Neural progenitor cell (in vitro differentiated cells): ENCODE data around the gene CCL16. TPM values are rescaled to one million over a fixed set of nuclear protein-coding genes. Genes with fewer than 3 reads are reported as not detected.
"Not testable (repeated sequence)": the region's sequence is repeated elsewhere in the genome, so short reads cannot be mapped to it uniquely, and the experiment has no call there.

Experiments used
- DNase-seq: peaks from one replicate; pipeline ENCODE4 v3.0.0-alpha.2; 2016; ENCODE audit warnings: low spot score
- H2AFZ ChIP-seq: fragments of 200-600 bp; sonication (generic); replicated peaks from 2 replicates; pipeline ENCODE4 v1.6.1; 2016; ENCODE audit warnings: antibody characterized with exemption
- H3F3A ChIP-seq: fragments of 200-600 bp; sonication (generic); 2 replicates; pipeline ENCODE4 v1.6.1; 2016; ENCODE audit warnings: antibody characterized with exemption, low read depth
- H3K27ac ChIP-seq: fragments of 200-600 bp; sonication (generic); 2 replicates; pipeline ENCODE4 v1.5.1; 2016; ENCODE audit warnings: mild to moderate bottlenecking
- H3K27me3 ChIP-seq: fragments of 200-600 bp; sonication (generic); 2 replicates; pipeline ENCODE4 v1.6.1; 2016; ENCODE audit warnings: mild to moderate bottlenecking, moderate library complexity
- H3K36me3 ChIP-seq: fragments of 200-600 bp; sonication (generic); 2 replicates; pipeline ENCODE4 v1.5.1; 2016
- H3K4me1 ChIP-seq: fragments of 200-600 bp; sonication (generic); 2 replicates; pipeline ENCODE4 v1.6.1; 2016; ENCODE audit warnings: mixed run types
- H3K4me2 ChIP-seq: fragments of 200-600 bp; sonication (generic); 2 replicates; pipeline ENCODE4 v1.6.1; 2016
- H3K4me3 ChIP-seq: fragments of 200-600 bp; sonication (generic); 2 replicates; pipeline ENCODE4 v1.5.1; 2016
- H3K79me2 ChIP-seq: fragments of 200-600 bp; sonication (generic); 2 replicates; pipeline ENCODE4 v1.6.1; 2016; ENCODE audit warnings: low read depth
- H3K9ac ChIP-seq: fragments of 200-600 bp; sonication (generic); 2 replicates; pipeline ENCODE4 v1.6.1; 2016
- H3K9me3 ChIP-seq: fragments of 200-600 bp; sonication (generic); 2 replicates; pipeline ENCODE4 v1.5.1; 2016; ENCODE audit warnings: low read depth
- H4K20me1 ChIP-seq: fragments of 200-600 bp; sonication (generic); 2 replicates; pipeline ENCODE4 v1.6.1; 2016; ENCODE audit warnings: low read depth
- H3K27ac Mint-ChIP-seq: 3 replicates; pipeline ENCODE4 v1.8.0; 2021; ENCODE audit warnings: mixed read lengths
- H3K27me3 Mint-ChIP-seq: 2 replicates; pipeline ENCODE4 v1.8.0; 2022; ENCODE audit warnings: low read depth, mild to moderate bottlenecking, inconsistent platforms, moderate library complexity, mixed read lengths; ENCODE audit not compliant: insufficient read depth
- H3K36me3 Mint-ChIP-seq: 3 replicates; pipeline ENCODE4 v1.8.0; 2021; ENCODE audit warnings: mixed read lengths
- H3K4me1 Mint-ChIP-seq: 3 replicates; pipeline ENCODE4 v1.8.0; 2021; ENCODE audit warnings: mixed read lengths
- H3K4me3 Mint-ChIP-seq: 3 replicates; pipeline ENCODE4 v1.8.0; 2021; ENCODE audit warnings: mild to moderate bottlenecking, moderate library complexity, mixed read lengths
- H3K9me3 Mint-ChIP-seq: 3 replicates; pipeline ENCODE4 v1.8.0; 2020; ENCODE audit warnings: mixed read lengths
- CTCF ChIP-seq: fragments of 200-600 bp; sonication (generic); IDR thresholded peaks from 2 replicates; pipeline ENCODE4 v1.5.1; 2017; ENCODE audit warnings: antibody characterized with exemption, mild to moderate bottlenecking
- EZH2 ChIP-seq: fragments of 200-600 bp; sonication (generic); IDR thresholded peaks from 2 replicates; pipeline ENCODE4 v1.6.1; 2017; ENCODE audit warnings: antibody characterized with exemption, mild to moderate bottlenecking, moderate library complexity
- EZH2phosphoT487 ChIP-seq: fragments of 200-600 bp; sonication (generic); IDR thresholded peaks from 2 replicates; pipeline ENCODE4 v1.6.1; 2017; ENCODE audit warnings: antibody characterized with exemption
- total RNA-seq: library from RNA; depleted of rRNA; stranded (reverse); fragments of >200 nt; gene quantifications from 2 replicates; pipeline ENCODE4 v1.2.3, GENCODE V29; 2015; ENCODE audit warnings: low replicate concordance

Gene CCL16
- total RNA-seq, 1 donor from 2014 or later = not detected

- no peaks in the 10 kb centered on the region for H3K79me2 ChIP-seq
- Mint-ChIP-seq H3K9me3 (peaks cover 10% of the 10 kb centered on the region), H3K4me1 (no peaks in the 10 kb centered on the region), H3K27me3 (no peaks in the 10 kb centered on the region), H3K4me3 (no peak overlapping the region), H3K27ac (no peak overlapping the region), H3K36me3 (no peaks in the 10 kb centered on the region)
- H3K4me3 ChIP-seq = no peak overlapping the region
- no peak for DNase-seq
- no peaks in the 10 kb centered on the region for H3K9me3 ChIP-seq
- H3K36me3 ChIP-seq = no peaks in the 10 kb centered on the region
- TF ChIP-seq EZH2phosphoT487 = no peak
- no peak for TF ChIP-seq EZH2
- no peak for TF ChIP-seq CTCF
- H3K4me2 ChIP-seq = no peak overlapping the region
- H2AFZ ChIP-seq = no peak overlapping the region
- no peak overlapping the region for H3K27ac ChIP-seq
- no peaks in the 10 kb centered on the region for H3F3A ChIP-seq
- no peak overlapping the region for H3K9ac ChIP-seq
- no peaks in the 10 kb centered on the region for H3K4me1 ChIP-seq
- H4K20me1 ChIP-seq = no peaks in the 10 kb centered on the region
- peaks cover 13% of the 10 kb centered on the region for H3K27me3 ChIP-seq
These were observed 35.3 kb upstream of the CCL16 start for GRCh38 chr17:36016555-36016954.

GRCh38 chr17:36015895-36016294 is 34.6 kb upstream of the CCL16 start:
- not testable (repeated sequence) for H3K4me3 ChIP-seq, H3K4me1 ChIP-seq, H3K4me3 Mint-ChIP-seq, H3K36me3 ChIP-seq, H3F3A ChIP-seq, H3K27me3 ChIP-seq, H3K27ac Mint-ChIP-seq, H3K27ac ChIP-seq, H3K4me2 ChIP-seq, H3K36me3 Mint-ChIP-seq, H3K27me3 Mint-ChIP-seq, H3K4me1 Mint-ChIP-seq, H3K79me2 ChIP-seq, DNase-seq, H2AFZ ChIP-seq, H3K9me3 ChIP-seq, H4K20me1 ChIP-seq, H3K9ac ChIP-seq
- peaks cover 14% of the 10 kb centered on the region for H3K9me3 Mint-ChIP-seq

- H3F3A ChIP-seq = no peaks in the 10 kb centered on the region
- no peaks in the 10 kb centered on the region for H3K9me3 ChIP-seq
- H3K27ac ChIP-seq = no peak overlapping the region
- peaks cover 8% of the 10 kb centered on the region for H3K27me3 ChIP-seq
- no peaks in the 10 kb centered on the region for H4K20me1 ChIP-seq
- H3K9ac ChIP-seq = no peak overlapping the region
- TF ChIP-seq EZH2phosphoT487 = no peak
- TF ChIP-seq EZH2 = no peak
- TF ChIP-seq CTCF = no peak
- H3K4me3 ChIP-seq = no peak overlapping the region
- no peak overlapping the region for H3K4me3 Mint-ChIP-seq
- no peak overlapping the region for H3K4me2 ChIP-seq
- no peak overlapping the region for H3K27ac Mint-ChIP-seq
- peaks cover 14% of the 10 kb centered on the region for H3K9me3 Mint-ChIP-seq
- no peak for DNase-seq
- no peaks in the 10 kb centered on the region for H3K4me1 ChIP-seq
- H3K4me1 Mint-ChIP-seq = no peaks in the 10 kb centered on the region
- H3K27me3 Mint-ChIP-seq = no peaks in the 10 kb centered on the region
- H3K36me3 Mint-ChIP-seq = no peaks in the 10 kb centered on the region
- H3K79me2 ChIP-seq = no peaks in the 10 kb centered on the region
- H3K36me3 ChIP-seq = no peaks in the 10 kb centered on the region
- no peak overlapping the region for H2AFZ ChIP-seq
These were observed 33.6 kb upstream of the CCL16 start for GRCh38 chr17:36014946-36015345.

- no peaks in the 10 kb centered on the region for H3K9me3 ChIP-seq
- Mint-ChIP-seq H3K9me3 (peaks cover 14% of the 10 kb centered on the region), H3K4me3 (no peak overlapping the region), H3K4me1 (no peaks in the 10 kb centered on the region), H3K36me3 (no peaks in the 10 kb centered on the region), H3K27me3 (no peaks in the 10 kb centered on the region), H3K27ac (no peak overlapping the region)
- no peak overlapping the region for H3K9ac ChIP-seq
- no peaks in the 10 kb centered on the region for H3F3A ChIP-seq
- no peak overlapping the region for H3K27ac ChIP-seq
- DNase-seq = no peak
- H3K27me3 ChIP-seq = no peaks in the 10 kb centered on the region
- H2AFZ ChIP-seq = no peak overlapping the region
- no peaks in the 10 kb centered on the region for H3K4me1 ChIP-seq
- no peak overlapping the region for H3K4me2 ChIP-seq
- H3K4me3 ChIP-seq = no peak overlapping the region
- no peaks in the 10 kb centered on the region for H3K79me2 ChIP-seq
- no peaks in the 10 kb centered on the region for H4K20me1 ChIP-seq
- no peaks in the 10 kb centered on the region for H3K36me3 ChIP-seq
- no peak for TF ChIP-seq EZH2
These were observed 29.9 kb upstream of the CCL16 start for GRCh38 chr17:36011201-36011600.
